Spleen (tissue), 11 donors: ENCODE results near the gene NKTR. TPM values are rescaled to one million over a fixed set of nuclear protein-coding genes. Genes with fewer than 3 reads are reported as not detected.

Source experiments
- DNase-seq: peaks from one replicate; pipeline ENCODE4 v3.0.0-alpha.2; 2020
- H3K27ac ChIP-seq, 8 donors: fragments of 200-600 bp; sonication (generic) in 7 of 8; 1 replicate in 4 of 8; 2 replicates in 4 of 8; pipeline versions ENCODE4 v1.5.0 to v1.8.0; 2016 to 2021; ENCODE audit warnings: inconsistent platforms in 4 of 8, mild to moderate bottlenecking in 4 of 8, moderate library complexity in 1 of 8
- H3K27me3 ChIP-seq, 7 donors: fragments of 200-600 bp; sonication (generic) in 6 of 7; replicated peaks in 1 of 7; 1 replicate in 4 of 7; 2 replicates in 3 of 7; pipeline versions ENCODE4 v1.5.0 to v1.8.0; 2016 to 2021; ENCODE audit warnings: inconsistent platforms in 3 of 7, mild to moderate bottlenecking in 1 of 7
- H3K36me3 ChIP-seq, 6 donors: fragments of 200-600 bp; sonication (generic) in 5 of 6; 1 replicate in 4 of 6; 2 replicates in 2 of 6; pipeline versions ENCODE4 v1.5.0 to v1.8.0; 2016 to 2021; ENCODE audit warnings: inconsistent platforms in 2 of 6
- H3K4me1 ChIP-seq, 6 donors: fragments of 200-600 bp; sonication (generic) in 5 of 6; 1 replicate in 3 of 6; 2 replicates in 3 of 6; pipeline versions ENCODE4 v1.5.0 to v1.8.0; 2016 to 2021; ENCODE audit warnings: inconsistent platforms in 3 of 6
- H3K4me3 ChIP-seq, 8 donors: fragments of 200-600 bp; sonication (generic) in 7 of 8; 1 replicate in 4 of 8; 2 replicates in 4 of 8; pipeline versions ENCODE4 v1.5.0 to v1.8.0; 2016 to 2021; ENCODE audit warnings: inconsistent platforms in 4 of 8, mild to moderate bottlenecking in 4 of 8, moderate library complexity in 2 of 8
- H3K9me3 ChIP-seq, 8 donors: fragments of 200-600 bp; sonication (generic) in 7 of 8; 1 replicate in 4 of 8; 2 replicates in 4 of 8; pipeline versions ENCODE4 v1.5.0 to v1.8.0; 2016 to 2021; ENCODE audit warnings: inconsistent platforms in 4 of 8
- POLR2A ChIP-seq, 3 donors: fragments of 450-650 bp; IDR thresholded peaks; one replicate each; pipeline ENCODE4 v1.5.1; 2017; ENCODE audit warnings: antibody characterized with exemption in 3 of 3, mild to moderate bottlenecking in 1 of 3
- POLR2AphosphoS5 ChIP-seq, 3 donors: sonication (generic); formaldehyde crosslinking; IDR thresholded peaks; one replicate each; pipeline ENCODE4 v1.5.1; 2017; ENCODE audit warnings: antibody characterized with exemption in 3 of 3
- WGBS, 5 donors: extraction: QIAGEN DNeasy Blood & Tissue Kit in 3 of 5; methylation state at CpG; one replicate each; pipeline versions ENCODE4 v1.1.5 to v1.1.7; 2013 to 2018; 5-methylcytosine and 5-hydroxymethylcytosine counted together
- intact Hi-C: fragments of 100-400 bp; cut with DNase I; formaldehyde crosslinking; loops from one replicate; pipeline ENCODE4 v1.15.0; 2023; ENCODE audit warnings: low total_unique reads
- polyA plus RNA-seq, 3 donors: library from polyadenylated mRNA; stranded (reverse); fragments of 200-250 nt; gene quantifications; one replicate each; pipeline ENCODE4 v1.2.1, GENCODE V29; 2013
- total RNA-seq, 7 donors: library from RNA; depleted of rRNA in 3 of 7; stranded (reverse); fragments of >200 nt in 3 of 7; fragmentation: NEBNext Ultra II Directional in 4 of 7; extraction: Animal tissue kit (Norgen Biotek cat#: 25700) in 4 of 7; gene quantifications; one replicate each; pipeline versions ENCODE4 v1.1.0 to v1.2.1, GENCODE V29; 2016 to 2021
- TF ChIP-seq, protein P1 (sequence below), 11 experiments: fragments of 200-600 bp in 7 of 11; fragments of 450-650 bp in 4 of 11; sonication (generic) in 4 of 11; IDR thresholded peaks in 8 of 11; conservative IDR thresholded peaks in 3 of 11; 1 replicate in 7 of 11; 2 replicates in 4 of 11; pipeline versions ENCODE4 v1.4.0 to v1.8.0; 2016 to 2021; ENCODE audit warnings: antibody characterized with exemption in 11 of 11, inconsistent platforms in 4 of 11, mild to moderate bottlenecking in 1 of 11
- donor health status: healthy with polysubstance abuse.
- donor health status: DM: no; HTN: no; CAD: no; lungs with moderate emphysema.
- donor health status: DM: no; HTN: no; CAD: no.
- donor health status: Bipolar disorder and iron deficiency.
- donor health status: healthy.
- donor health status: DM: no; HTN: no; CAD: no.
- donor health status: DM: yes; HTN: yes; CAD: no.

Gene NKTR
- total and polyA plus RNA-seq, 10 donors: 19.9 to 258 (median 140) TPM

DNA sequence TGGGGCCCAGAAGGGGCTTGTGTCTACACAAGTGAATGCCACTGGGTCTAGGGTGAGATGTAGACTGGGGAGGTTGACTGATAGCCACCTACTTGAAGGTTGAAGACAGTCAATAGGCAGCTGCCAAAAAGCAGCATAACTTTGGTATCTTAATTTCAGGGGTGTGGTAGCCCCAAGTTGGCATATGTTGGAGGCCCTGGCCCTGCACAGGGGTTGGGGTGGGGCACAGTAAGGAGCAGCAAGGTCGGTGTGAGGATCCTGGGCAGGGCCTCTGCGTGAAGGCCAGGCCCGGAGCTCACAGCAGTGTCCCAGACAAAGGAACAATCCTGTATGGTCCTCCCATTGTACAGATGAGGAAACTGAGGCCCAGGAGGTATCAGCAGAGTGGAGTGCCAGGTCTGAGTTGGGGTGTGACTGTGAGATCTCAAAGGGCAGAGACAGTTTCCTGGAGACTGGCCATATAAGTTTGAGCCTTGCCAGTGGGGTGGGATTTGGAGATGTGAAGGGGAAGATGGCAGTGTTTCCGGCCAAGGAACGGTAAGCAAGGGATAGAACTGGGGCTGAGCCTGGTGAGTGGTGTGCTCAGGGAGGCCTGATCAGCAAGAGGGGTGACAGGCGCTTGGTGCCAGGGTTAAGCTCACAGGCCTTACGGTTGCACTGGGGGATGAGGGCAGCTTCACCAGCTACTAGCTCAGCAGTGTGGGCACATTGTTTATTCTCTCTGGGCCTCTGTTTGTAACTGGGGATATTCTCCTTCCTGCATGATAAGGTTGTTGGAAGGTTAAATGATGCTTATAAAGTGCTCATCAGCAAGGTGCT lies 86.6 kb downstream of the NKTR start:
- Histone ChIP-seq H3K4me3 (no peak overlapping the region), H3K36me3 (no peaks in the 10 kb centered on the region), H3K4me1 (peaks cover 0 to 10% (median 3%) of the 10 kb centered on the region in 6 donors), H3K9me3 (no peaks in the 10 kb centered on the region), H3K27me3 (peaks cover 0 to 47% (median 12%) of the 10 kb centered on the region in 7 donors), H3K27ac (no peak overlapping the region)
- WGBS, 5 donors: 84 to 95% (median 92%) methylated on average over 7 of the region's 7 CpGs
- DNase-seq: peak; percentile 47
- intact Hi-C loops: no loop called here
- TF ChIP-seq POLR2AphosphoS5 (IDR thresholded peaks at IDR 0.05): no peak
- no peak for TF ChIP-seq POLR2A (IDR thresholded peaks at IDR 0.05)

GRCh38 chr3:42688016-42688415 lies 87.5 kb downstream of the NKTR start:
- 82 to 90% (median 87%) methylated on average over 14 to 15 of the region's 15 CpGs for WGBS, 5 donors
- DNase-seq: peak; percentile 54

DNA sequence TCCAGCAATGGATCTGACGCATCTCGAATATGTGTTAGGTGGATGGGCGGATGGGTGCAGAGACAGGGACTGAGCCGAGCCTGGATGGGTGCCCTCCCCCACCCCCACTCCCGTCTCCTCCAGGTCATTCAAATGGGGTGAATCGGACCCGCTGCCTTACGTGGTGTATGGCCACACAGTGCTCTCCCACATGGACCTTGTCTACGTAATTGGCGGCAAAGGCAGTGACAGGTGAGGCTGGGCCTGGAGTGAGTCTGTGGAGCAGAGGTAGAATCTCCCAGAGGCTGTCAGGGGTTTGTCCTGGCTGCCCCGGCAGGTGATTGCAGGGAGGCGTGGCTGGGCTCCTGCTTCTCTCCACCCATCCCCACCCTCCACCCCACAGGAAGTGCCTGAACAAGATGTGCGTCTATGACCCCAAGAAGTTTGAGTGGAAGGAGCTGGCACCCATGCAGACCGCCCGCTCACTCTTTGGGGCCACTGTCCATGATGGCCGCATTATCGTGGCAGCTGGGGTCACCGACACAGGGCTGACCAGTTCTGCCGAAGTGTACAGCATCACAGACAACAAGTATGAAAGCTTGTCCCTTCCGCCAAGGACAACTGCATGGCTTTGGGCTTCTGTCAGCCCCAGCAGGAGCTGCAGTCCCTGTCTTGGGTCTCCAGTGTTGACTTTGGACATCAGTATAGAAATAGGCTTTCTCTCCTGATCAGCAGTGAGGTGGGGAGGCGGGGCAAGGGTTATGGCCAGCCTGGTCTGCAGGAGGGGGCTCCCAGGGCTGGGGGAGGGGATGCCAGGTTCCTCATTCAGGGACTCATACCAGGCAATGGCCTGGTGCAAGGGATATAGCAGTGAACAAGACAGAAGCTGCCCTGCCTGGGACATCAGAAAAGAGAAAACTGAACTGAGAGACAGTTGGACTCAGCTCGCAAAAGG lies 88.3 kb downstream of the NKTR start:
- peak; percentile 41 for DNase-seq
- intact Hi-C loops: no loop called here

More at GRCh38 chr3:42688016-42688415, 87.5 kb downstream of the NKTR start:
- Histone ChIP-seq H3K27ac (no peak overlapping the region), H3K27me3 (peaks cover 0 to 41% (median 12%) of the 10 kb centered on the region in 7 donors), H3K36me3 (no peaks in the 10 kb centered on the region), H3K4me1 (peaks cover 0 to 10% (median 3%) of the 10 kb centered on the region in 6 donors), H3K4me3 (no peak overlapping the region), H3K9me3 (no peaks in the 10 kb centered on the region)
- TF ChIP-seq POLR2AphosphoS5 (IDR thresholded peaks at IDR 0.05): no peak
- TF ChIP-seq POLR2A (IDR thresholded peaks at IDR 0.05): no peak
- intact Hi-C loops: no loop called here

DNA sequence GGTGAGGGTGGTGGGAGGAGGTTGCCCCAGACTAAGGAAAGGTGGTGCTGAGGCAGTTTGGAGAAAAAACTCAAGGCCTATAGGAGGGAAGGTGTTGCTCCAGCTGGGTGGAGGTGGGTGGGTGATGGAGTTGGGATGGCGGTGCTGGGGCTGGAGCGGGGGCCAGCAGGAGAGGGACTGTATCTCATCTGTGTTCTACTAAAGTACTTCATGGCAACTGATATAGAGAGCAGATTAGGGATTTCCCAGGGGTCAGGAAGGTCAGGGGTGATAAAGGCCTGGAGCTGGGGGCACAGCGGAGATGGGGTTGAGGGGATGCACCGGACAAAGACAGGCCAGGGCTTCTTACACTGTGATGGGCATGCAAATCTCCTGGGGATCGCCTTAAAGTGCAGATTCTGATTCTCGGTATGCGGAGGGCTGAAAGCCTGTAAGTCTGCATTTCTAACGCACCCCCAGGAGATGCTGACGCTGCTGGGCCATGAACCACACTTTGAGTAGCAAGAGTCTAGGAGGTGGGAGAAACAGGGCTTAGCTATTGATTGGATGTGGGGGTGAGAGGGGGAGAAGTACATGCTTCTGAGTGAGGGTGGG lies 89.0 kb downstream of the NKTR start:
- H3K27ac ChIP-seq: no peak overlapping the region
- 62 to 78% (median 65%) methylated on average over 9 of the region's 9 CpGs for WGBS, 5 donors
- H3K4me1 ChIP-seq: peaks cover 0 to 10% (median 3%) of the 10 kb centered on the region in 6 donors
- H3K36me3 ChIP-seq: no peaks in the 10 kb centered on the region
- H3K27me3 ChIP-seq: peaks cover 0 to 29% (median 12%) of the 10 kb centered on the region in 7 donors
- TF ChIP-seq POLR2AphosphoS5 (IDR thresholded peaks at IDR 0.05) (no peak), POLR2A (IDR thresholded peaks at IDR 0.05) (no peak)
- TF ChIP-seq, protein P1, sequence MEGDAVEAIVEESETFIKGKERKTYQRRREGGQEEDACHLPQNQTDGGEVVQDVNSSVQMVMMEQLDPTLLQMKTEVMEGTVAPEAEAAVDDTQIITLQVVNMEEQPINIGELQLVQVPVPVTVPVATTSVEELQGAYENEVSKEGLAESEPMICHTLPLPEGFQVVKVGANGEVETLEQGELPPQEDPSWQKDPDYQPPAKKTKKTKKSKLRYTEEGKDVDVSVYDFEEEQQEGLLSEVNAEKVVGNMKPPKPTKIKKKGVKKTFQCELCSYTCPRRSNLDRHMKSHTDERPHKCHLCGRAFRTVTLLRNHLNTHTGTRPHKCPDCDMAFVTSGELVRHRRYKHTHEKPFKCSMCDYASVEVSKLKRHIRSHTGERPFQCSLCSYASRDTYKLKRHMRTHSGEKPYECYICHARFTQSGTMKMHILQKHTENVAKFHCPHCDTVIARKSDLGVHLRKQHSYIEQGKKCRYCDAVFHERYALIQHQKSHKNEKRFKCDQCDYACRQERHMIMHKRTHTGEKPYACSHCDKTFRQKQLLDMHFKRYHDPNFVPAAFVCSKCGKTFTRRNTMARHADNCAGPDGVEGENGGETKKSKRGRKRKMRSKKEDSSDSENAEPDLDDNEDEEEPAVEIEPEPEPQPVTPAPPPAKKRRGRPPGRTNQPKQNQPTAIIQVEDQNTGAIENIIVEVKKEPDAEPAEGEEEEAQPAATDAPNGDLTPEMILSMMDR (IDR thresholded peaks at IDR 0.05 in 8 of 11, conservative IDR thresholded peaks at IDR 0.05 in 3 of 11): no peak
- no peaks in the 10 kb centered on the region for H3K9me3 ChIP-seq
- intact Hi-C loops: no loop called here
- H3K4me3 ChIP-seq: no peak overlapping the region
- DNase-seq: peak; percentile 38

More for the DNA sequence above, 88.3 kb downstream of the NKTR start:
- peaks cover 0 to 34% (median 12%) of the 10 kb centered on the region in 7 donors for H3K27me3 ChIP-seq
- H3K27ac ChIP-seq: no peak overlapping the region
- H3K36me3 ChIP-seq: no peaks in the 10 kb centered on the region
- TF ChIP-seq POLR2AphosphoS5 (IDR thresholded peaks at IDR 0.05) (no peak), POLR2A (IDR thresholded peaks at IDR 0.05) (no peak)
- TF ChIP-seq, protein P1 (IDR thresholded peaks at IDR 0.05 in 8 of 11, conservative IDR thresholded peaks at IDR 0.05 in 3 of 11): no peak
- H3K4me1 ChIP-seq: peaks cover 0 to 10% (median 3%) of the 10 kb centered on the region in 6 donors
- H3K9me3 ChIP-seq: no peaks in the 10 kb centered on the region
- no peak overlapping the region for H3K4me3 ChIP-seq
- 85 to 89% (median 87%) methylated on average over 18 to 22 of the region's 22 CpGs for WGBS, 5 donors
